GM12878 (cell line): ENCODE results near the gene TAAR2. TPM values are rescaled to one million over a fixed set of nuclear protein-coding genes. Genes with fewer than 3 reads are reported as not detected.

Experiments used
- ATAC-seq: fragments of 200-7000 bp; cut with Tn5 transposase; 3 replicates; pipeline ENCODE4 v1.9.1; 2020; ENCODE audit warnings: mild to moderate bottlenecking, moderate library complexity
- BruUV-seq: library from RNA; stranded (reverse); fragments of 400-500 nt; replicated peaks from 2 replicates; lab custom pipeline; 2021; lab: Mats Ljungman, UMichigan
- CTCF ChIA-PET: fragments of 300-600 bp; sonication (Branson Sonifier 250); formaldehyde crosslinking; extraction: SDS; loops from one replicate; lab custom pipeline; 2021; ENCODE audit warnings: inconsistent platforms; lab: Yijun Ruan, JAX
- POLR2A ChIA-PET: fragments of 350-600 bp; formaldehyde crosslinking; extraction: SDS; loops from one replicate; lab custom pipeline; 2021; ENCODE audit warnings: inconsistent platforms; lab: Charles Lee
- RAD21 ChIA-PET: fragments of 300-600 bp; sonication (Branson Sonifier 250); formaldehyde crosslinking; loops from one replicate; lab custom pipeline; 2023; ENCODE audit warnings: antibody characterized with exemption; ENCODE audit not compliant: unreplicated experiment; lab: Charles Lee
- SMC1A ChIA-PET: fragments of 300-600 bp; sonication (Branson Sonifier 250); formaldehyde crosslinking; loops from one replicate; lab custom pipeline; 2023; ENCODE audit not compliant: unreplicated experiment, uncharacterized antibody; lab: Charles Lee
- DNase-seq: peaks from one replicate; pipeline ENCODE4 v3.0.0-alpha.2; 2011; ENCODE audit warnings: low read depth, low spot score
- FAIRE-seq: peaks from 3 replicates; lab custom pipeline; 2011; peaks lifted over from hg19 to GRCh38; lab: Jason Lieb, UNC
- H2AFZ ChIP-seq: 2 replicates; pipeline ENCODE4 v1.6.0; 2011; ENCODE audit warnings: low read depth, low read length, control low read depth; ENCODE audit not compliant: control insufficient read depth
- H3K27ac ChIP-seq: 2 replicates; pipeline ENCODE4 v1.5.1; 2011; ENCODE audit warnings: control low read depth; ENCODE audit not compliant: control insufficient read depth, insufficient read depth
- H3K27me3 ChIP-seq, 2 experiments: replicated peaks in 1 of 2; 2 replicates each; pipeline versions ENCODE4 v1.6.0 to v1.6.1; 2011; ENCODE audit warnings: low read length in 1 of 2; ENCODE audit not compliant: control insufficient read depth in 2 of 2, insufficient read depth in 2 of 2
- H3K36me3 ChIP-seq, 2 experiments: 2 replicates each; pipeline ENCODE4 v1.5.1; 2011; ENCODE audit warnings: low read length in 1 of 2; ENCODE audit not compliant: control insufficient read depth in 2 of 2, insufficient read depth in 2 of 2
- H3K4me1 ChIP-seq: 2 replicates; pipeline ENCODE4 v1.6.1; 2011; ENCODE audit warnings: mild to moderate bottlenecking, low read length, moderate library complexity, mixed read lengths; ENCODE audit not compliant: control insufficient read depth, insufficient read depth
- H3K4me2 ChIP-seq: 2 replicates; pipeline ENCODE4 v1.6.0; 2011; ENCODE audit warnings: control low read depth; ENCODE audit not compliant: control insufficient read depth, insufficient read depth
- H3K4me3 ChIP-seq: fragments of 200-600 bp; sonication (generic); 2 replicates; pipeline ENCODE4 v1.5.1; 2016
- H3K79me2 ChIP-seq: 2 replicates; pipeline ENCODE4 v1.6.0; 2011; ENCODE audit warnings: low read length; ENCODE audit not compliant: control insufficient read depth, insufficient read depth
- H3K9ac ChIP-seq: 2 replicates; pipeline ENCODE4 v1.8.0; 2011; ENCODE audit warnings: low read length, control low read depth, mixed read lengths; ENCODE audit not compliant: control insufficient read depth, insufficient read depth
- H3K9me3 ChIP-seq: replicated peaks from 3 replicates; pipeline ENCODE4 v1.5.1; 2011; ENCODE audit warnings: mild to moderate bottlenecking, low read length; ENCODE audit not compliant: control insufficient read depth, insufficient read depth
- H4K20me1 ChIP-seq: 2 replicates; pipeline ENCODE4 v1.6.0; 2011; ENCODE audit not compliant: control insufficient read depth, insufficient read depth
- IKZF1 ChIP-seq: fragments of 450-650 bp; conservative IDR thresholded peaks from 2 replicates; pipeline ENCODE4 v1.6.1; 2017; ENCODE audit warnings: antibody characterized with exemption, mild to moderate bottlenecking
- MAX ChIP-seq: IDR thresholded peaks from 2 replicates; pipeline ENCODE4 v1.6.1; 2012; ENCODE audit warnings: low read depth, low read length, improper control_type of control experiment
- MYC ChIP-seq: IDR thresholded peaks from 2 replicates; pipeline ENCODE4 v1.6.1; 2011; ENCODE audit warnings: mild to moderate bottlenecking, low read length, moderate library complexity, inconsistent platforms; ENCODE audit not compliant: insufficient read depth, insufficient replicate concordance, insufficient read length, severe bottlenecking
- SIN3A ChIP-seq: IDR thresholded peaks from 2 replicates; pipeline ENCODE4 v1.6.1; 2012; ENCODE audit warnings: low read depth, low read length, improper control_type of control experiment
- WGBS: methylation state at CpG from one replicate; pipeline ENCODE4 v1.1.6; 2016; ENCODE audit warnings: low lambda C conversion rate; ENCODE audit not compliant: insufficient replicate concordance, insufficient coverage; ENCODE audit errors: missing lambda C conversion rate; 5-methylcytosine and 5-hydroxymethylcytosine counted together
- in situ Hi-C: fragments of 300-500 bp; cut with MboI; formaldehyde crosslinking; loops from 9 replicates; pipeline ENCODE4 v1.14.3; 2018; ENCODE audit warnings: mixed read lengths
- intact Hi-C: fragments of 100-400 bp; cut with micrococcal nuclease; formaldehyde crosslinking; loops from one replicate; pipeline ENCODE4 v1.14.2; 2022; ENCODE audit not compliant: unreplicated experiment
- polyA plus RNA-seq, 11 experiments: library from polyadenylated mRNA; depleted of rRNA in 4 of 11; unstranded in 6 of 11; stranded (reverse) in 5 of 11; fragments of >200 nt; fragmentation: Nextera tagmentation in 4 of 11; fragmentation: Illumina TruSeq in 1 of 11; extraction: Ambion mirVana in 4 of 11; extraction: Trizol in 1 of 11; gene quantifications; 1 replicate in 1 of 11; 2 replicates in 10 of 11; pipeline versions ENCODE4 v1.2.1 to v1.2.3, GENCODE V29; 2011 to 2016; ENCODE audit warnings: inconsistent platforms in 2 of 11, missing spikeins in 2 of 11, low read depth in 1 of 11
- total RNA-seq, 4 experiments: library from RNA; depleted of rRNA in 3 of 4; stranded (reverse); fragments of >200 nt in 3 of 4; fragmentation: Illumina TruSeq in 1 of 4; extraction: Trizol in 1 of 4; gene quantifications; 2 replicates each; pipeline versions ENCODE4 v1.2.1 to v1.2.3, GENCODE V29; 2013 to 2021
- TF ChIP-seq, protein P1 (sequence below): fragments of 450-650 bp; IDR thresholded peaks from 2 replicates; pipeline ENCODE4 v1.6.1; 2018; ENCODE audit warnings: borderline replicate concordance, mild to moderate bottlenecking; ENCODE audit not compliant: partially characterized antibody
- TF ChIP-seq, protein P2 (sequence below): fragments of 450-650 bp; IDR thresholded peaks from 2 replicates; pipeline ENCODE4 v1.6.1; 2016; ENCODE audit warnings: mild to moderate bottlenecking, moderate library complexity, borderline replicate concordance

TAAR2 gene
- total and polyA plus RNA-seq, 10 of the 15 experiments (the other 5 are each of a cell fraction or from before 2014, with no cell fraction given): not detected

GRCh38 chr6:132568611-132569010 lies 55.5 kb downstream of the TAAR2 start:
- ATAC-seq (no peak), FAIRE-seq (no peak), DNase-seq (no peak)
- no peak overlapping the region for H3K4me3 ChIP-seq
- no peaks in the 10 kb centered on the region for H3K79me2 ChIP-seq
- BruUV-seq: no TSS peak
- TF ChIP-seq MYC (no peak), IKZF1 (no peak), MAX (no peak), SIN3A (no peak)
- TF ChIP-seq, protein P1, sequence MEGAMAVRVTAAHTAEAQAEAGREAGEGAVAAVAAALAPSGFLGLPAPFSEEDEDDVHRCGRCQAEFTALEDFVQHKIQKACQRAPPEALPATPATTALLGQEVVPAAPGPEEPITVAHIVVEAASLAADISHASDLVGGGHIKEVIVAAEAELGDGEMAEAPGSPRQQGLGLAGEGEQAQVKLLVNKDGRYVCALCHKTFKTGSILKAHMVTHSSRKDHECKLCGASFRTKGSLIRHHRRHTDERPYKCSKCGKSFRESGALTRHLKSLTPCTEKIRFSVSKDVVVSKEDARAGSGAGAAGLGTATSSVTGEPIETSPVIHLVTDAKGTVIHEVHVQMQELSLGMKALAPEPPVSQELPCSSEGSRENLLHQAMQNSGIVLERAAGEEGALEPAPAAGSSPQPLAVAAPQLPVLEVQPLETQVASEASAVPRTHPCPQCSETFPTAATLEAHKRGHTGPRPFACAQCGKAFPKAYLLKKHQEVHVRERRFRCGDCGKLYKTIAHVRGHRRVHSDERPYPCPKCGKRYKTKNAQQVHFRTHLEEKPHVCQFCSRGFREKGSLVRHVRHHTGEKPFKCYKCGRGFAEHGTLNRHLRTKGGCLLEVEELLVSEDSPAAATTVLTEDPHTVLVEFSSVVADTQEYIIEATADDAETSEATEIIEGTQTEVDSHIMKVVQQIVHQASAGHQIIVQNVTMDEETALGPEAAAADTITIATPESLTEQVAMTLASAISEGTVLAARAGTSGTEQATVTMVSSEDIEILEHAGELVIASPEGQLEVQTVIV: no peak
- TF ChIP-seq, protein P2, sequence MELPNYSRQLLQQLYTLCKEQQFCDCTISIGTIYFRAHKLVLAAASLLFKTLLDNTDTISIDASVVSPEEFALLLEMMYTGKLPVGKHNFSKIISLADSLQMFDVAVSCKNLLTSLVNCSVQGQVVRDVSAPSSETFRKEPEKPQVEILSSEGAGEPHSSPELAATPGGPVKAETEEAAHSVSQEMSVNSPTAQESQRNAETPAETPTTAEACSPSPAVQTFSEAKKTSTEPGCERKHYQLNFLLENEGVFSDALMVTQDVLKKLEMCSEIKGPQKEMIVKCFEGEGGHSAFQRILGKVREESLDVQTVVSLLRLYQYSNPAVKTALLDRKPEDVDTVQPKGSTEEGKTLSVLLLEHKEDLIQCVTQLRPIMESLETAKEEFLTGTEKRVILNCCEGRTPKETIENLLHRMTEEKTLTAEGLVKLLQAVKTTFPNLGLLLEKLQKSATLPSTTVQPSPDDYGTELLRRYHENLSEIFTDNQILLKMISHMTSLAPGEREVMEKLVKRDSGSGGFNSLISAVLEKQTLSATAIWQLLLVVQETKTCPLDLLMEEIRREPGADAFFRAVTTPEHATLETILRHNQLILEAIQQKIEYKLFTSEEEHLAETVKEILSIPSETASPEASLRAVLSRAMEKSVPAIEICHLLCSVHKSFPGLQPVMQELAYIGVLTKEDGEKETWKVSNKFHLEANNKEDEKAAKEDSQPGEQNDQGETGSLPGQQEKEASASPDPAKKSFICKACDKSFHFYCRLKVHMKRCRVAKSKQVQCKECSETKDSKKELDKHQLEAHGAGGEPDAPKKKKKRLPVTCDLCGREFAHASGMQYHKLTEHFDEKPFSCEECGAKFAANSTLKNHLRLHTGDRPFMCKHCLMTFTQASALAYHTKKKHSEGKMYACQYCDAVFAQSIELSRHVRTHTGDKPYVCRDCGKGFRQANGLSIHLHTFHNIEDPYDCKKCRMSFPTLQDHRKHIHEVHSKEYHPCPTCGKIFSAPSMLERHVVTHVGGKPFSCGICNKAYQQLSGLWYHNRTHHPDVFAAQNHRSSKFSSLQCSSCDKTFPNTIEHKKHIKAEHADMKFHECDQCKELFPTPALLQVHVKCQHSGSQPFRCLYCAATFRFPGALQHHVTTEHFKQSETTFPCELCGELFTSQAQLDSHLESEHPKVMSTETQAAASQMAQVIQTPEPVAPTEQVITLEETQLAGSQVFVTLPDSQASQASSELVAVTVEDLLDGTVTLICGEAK: no peak
- ChIA-PET SMC1A (no interaction called here), CTCF (interaction anchor here (2.0 kb wide), 1 partner anchor 289 kb away, joined by 6 read pairs; no protein-coding TSS in a partner anchor), RAD21 (no interaction called here), POLR2A (no interaction called here)
- no peaks in the 10 kb centered on the region for H3K4me1 ChIP-seq
- no peaks in the 10 kb centered on the region for H4K20me1 ChIP-seq
- no peak overlapping the region for H3K4me2 ChIP-seq
- in situ Hi-C loops (no loop called here), intact Hi-C loops (no loop called here)
- no peaks in the 10 kb centered on the region for H3K36me3 ChIP-seq
- no peak overlapping the region for H2AFZ ChIP-seq
- 14% methylated on average over 6 of the region's 6 CpGs for WGBS
- no peak overlapping the region for H3K27ac ChIP-seq
- no peak overlapping the region for H3K9ac ChIP-seq
- H3K9me3 ChIP-seq: no peaks in the 10 kb centered on the region
- no peaks in the 10 kb centered on the region for H3K27me3 ChIP-seq
